ENCODE measurements around the gene MYLK2.
A peak's percentile ranks its signal among the peaks of the same experiment; 100 is the strongest.

MYLK2 gene

DNA sequence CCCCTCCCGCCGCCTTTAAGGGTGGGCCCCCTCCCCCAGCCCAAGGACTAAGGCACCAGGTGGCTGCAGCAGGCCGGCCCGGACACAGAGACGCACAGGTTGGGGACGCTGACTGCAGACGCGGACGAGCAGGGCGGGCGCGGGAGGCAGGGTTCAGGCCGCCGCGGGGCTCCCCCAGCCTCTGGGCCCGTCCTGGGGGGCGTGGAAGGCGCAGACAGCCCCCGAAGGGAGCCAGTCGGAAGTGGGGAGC, 41.9 kb downstream of the MYLK2 start:
- TF ChIP-seq CREB1 (IDR thresholded peaks at IDR 0.05; ENCODE audit: low read depth) (no peak), FOXM1 (IDR thresholded peaks at IDR 0.05; ENCODE audit: borderline replicate concordance, low read depth) (no peak), TCF12 (IDR thresholded peaks at IDR 0.05; ENCODE audit: low read depth) (no peak), RAD21 (IDR thresholded peaks at IDR 0.05; ENCODE audit: low read depth) (no peak), EP300 (IDR thresholded peaks at IDR 0.05; ENCODE audit: borderline replicate concordance) (no peak), ZBTB7A (IDR thresholded peaks at IDR 0.05; ENCODE audit: low read depth) (no peak), NFIC (IDR thresholded peaks at IDR 0.05) (no peak), TAF1 (IDR thresholded peaks at IDR 0.05; ENCODE audit: low read depth) (no peak), TEAD4 (IDR thresholded peaks at IDR 0.05) (no peak), CEBPB (IDR thresholded peaks at IDR 0.05) (no peak), EGR1 (IDR thresholded peaks at IDR 0.05) (no peak), YY1 (IDR thresholded peaks at IDR 0.05; ENCODE audit: low read depth) (no peak)
- TF ChIP-seq, protein P1, sequence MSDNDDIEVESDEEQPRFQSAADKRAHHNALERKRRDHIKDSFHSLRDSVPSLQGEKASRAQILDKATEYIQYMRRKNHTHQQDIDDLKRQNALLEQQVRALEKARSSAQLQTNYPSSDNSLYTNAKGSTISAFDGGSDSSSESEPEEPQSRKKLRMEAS (IDR thresholded peaks at IDR 0.05) = no peak
- TF ChIP-seq, protein P2, sequence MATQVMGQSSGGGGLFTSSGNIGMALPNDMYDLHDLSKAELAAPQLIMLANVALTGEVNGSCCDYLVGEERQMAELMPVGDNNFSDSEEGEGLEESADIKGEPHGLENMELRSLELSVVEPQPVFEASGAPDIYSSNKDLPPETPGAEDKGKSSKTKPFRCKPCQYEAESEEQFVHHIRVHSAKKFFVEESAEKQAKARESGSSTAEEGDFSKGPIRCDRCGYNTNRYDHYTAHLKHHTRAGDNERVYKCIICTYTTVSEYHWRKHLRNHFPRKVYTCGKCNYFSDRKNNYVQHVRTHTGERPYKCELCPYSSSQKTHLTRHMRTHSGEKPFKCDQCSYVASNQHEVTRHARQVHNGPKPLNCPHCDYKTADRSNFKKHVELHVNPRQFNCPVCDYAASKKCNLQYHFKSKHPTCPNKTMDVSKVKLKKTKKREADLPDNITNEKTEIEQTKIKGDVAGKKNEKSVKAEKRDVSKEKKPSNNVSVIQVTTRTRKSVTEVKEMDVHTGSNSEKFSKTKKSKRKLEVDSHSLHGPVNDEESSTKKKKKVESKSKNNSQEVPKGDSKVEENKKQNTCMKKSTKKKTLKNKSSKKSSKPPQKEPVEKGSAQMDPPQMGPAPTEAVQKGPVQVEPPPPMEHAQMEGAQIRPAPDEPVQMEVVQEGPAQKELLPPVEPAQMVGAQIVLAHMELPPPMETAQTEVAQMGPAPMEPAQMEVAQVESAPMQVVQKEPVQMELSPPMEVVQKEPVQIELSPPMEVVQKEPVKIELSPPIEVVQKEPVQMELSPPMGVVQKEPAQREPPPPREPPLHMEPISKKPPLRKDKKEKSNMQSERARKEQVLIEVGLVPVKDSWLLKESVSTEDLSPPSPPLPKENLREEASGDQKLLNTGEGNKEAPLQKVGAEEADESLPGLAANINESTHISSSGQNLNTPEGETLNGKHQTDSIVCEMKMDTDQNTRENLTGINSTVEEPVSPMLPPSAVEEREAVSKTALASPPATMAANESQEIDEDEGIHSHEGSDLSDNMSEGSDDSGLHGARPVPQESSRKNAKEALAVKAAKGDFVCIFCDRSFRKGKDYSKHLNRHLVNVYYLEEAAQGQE (IDR thresholded peaks at IDR 0.05; ENCODE audit: low read depth) = no peak
- TF ChIP-seq, protein P3, sequence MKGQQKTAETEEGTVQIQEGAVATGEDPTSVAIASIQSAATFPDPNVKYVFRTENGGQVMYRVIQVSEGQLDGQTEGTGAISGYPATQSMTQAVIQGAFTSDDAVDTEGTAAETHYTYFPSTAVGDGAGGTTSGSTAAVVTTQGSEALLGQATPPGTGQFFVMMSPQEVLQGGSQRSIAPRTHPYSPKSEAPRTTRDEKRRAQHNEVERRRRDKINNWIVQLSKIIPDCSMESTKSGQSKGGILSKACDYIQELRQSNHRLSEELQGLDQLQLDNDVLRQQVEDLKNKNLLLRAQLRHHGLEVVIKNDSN (IDR thresholded peaks at IDR 0.05) = no peak

DNA sequence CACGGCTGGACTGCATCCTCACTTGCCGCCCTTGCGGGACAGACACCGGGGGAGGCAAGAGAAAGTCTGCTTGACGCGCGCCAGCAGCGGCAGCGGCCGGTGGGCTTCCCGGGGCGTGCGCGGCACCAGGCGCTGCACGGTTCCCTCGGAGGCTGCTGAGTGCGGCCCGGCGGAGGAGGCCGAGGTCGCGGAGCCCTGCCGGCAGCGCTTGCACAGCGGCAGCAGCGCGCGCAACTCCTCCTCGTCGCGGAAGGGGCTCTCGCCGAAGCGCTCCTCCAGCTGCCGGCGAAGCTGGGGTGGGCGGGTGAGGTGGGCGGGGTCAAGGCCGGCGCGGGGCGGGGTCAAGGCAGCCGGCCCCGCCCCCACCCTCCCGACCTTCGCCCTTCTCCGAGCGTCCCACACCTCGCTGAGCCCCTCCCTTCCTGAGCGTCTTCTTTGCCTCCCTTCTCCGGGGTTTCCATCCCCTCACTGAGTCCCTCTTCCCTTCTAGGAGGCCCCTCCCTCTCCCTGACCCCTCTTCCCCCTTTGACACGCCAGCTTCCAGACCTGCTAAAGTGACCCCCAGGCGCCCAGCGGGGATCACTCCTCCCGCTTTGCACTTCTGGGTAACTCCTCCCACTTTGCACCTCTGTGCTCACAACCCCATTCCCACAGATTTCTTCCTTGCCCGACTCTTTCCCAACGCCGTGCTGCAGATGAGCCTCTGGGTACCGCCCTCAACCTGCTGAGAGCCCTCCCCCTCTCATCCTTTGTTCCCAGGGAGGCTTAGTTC, 42.4 kb downstream of the MYLK2 start:
- TF ChIP-seq ZBTB7A (IDR thresholded peaks at IDR 0.05; ENCODE audit: low read depth) (no peak), TEAD4 (IDR thresholded peaks at IDR 0.05) (no peak), RAD21 (IDR thresholded peaks at IDR 0.05; ENCODE audit: low read depth) (no peak), TAF1 (IDR thresholded peaks at IDR 0.05; ENCODE audit: low read depth) (0 out of 2 replicates have a peak, but pooled peaks have one; percentile 10), TCF12 (IDR thresholded peaks at IDR 0.05; ENCODE audit: low read depth) (no peak)
- TF ChIP-seq, protein P1 (IDR thresholded peaks at IDR 0.05) = peak; percentile 63

DNA sequence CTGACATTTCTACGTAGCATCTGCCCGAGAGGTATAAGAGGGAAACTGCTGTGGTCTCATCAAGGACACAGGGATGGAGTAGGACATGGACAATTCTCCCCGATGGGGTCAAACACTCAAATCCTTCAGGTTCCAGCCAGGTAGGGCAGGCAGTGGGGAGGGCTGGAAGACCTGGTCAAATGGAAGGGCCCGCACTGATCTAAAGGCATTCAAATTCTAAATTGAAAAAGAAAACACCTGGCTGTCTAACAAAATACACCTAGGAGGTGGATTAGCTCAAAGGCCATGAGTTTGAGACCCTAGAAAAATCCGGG, 43.0 kb downstream of the MYLK2 start:
- TF ChIP-seq RAD21 (IDR thresholded peaks at IDR 0.05; ENCODE audit: low read depth) = no peak
- TF ChIP-seq, protein P2 (IDR thresholded peaks at IDR 0.05; ENCODE audit: low read depth) = no peak
- no peak for TF ChIP-seq CEBPB (IDR thresholded peaks at IDR 0.05)
- TF ChIP-seq CREB1 (IDR thresholded peaks at IDR 0.05; ENCODE audit: low read depth) = no peak
- no peak for TF ChIP-seq TAF1 (IDR thresholded peaks at IDR 0.05; ENCODE audit: low read depth)
- TF ChIP-seq ZBTB7A (IDR thresholded peaks at IDR 0.05; ENCODE audit: low read depth) = no peak
- TF ChIP-seq EGR1 (IDR thresholded peaks at IDR 0.05) = no peak

DNA sequence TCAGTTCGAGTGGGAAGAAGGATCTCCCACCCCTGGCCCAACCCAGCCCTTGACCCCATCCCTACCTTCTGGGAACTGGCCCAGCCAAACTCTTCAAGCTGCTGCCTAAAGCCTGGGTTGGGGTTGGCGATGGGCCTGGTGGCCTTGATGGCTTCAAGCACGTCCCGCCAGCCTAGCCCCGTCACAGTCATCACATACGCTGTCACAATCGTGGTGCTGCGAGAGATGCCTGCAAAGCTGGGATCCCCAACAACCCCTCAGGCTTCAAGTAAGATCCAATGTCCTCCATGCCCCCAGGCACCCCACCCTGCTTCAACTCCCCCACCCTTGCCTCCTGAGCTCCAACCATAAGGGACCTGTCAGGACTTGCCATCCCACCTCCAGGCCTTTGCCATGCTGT, 43.4 kb downstream of the MYLK2 start:
- TF ChIP-seq TEAD4 (IDR thresholded peaks at IDR 0.05) = no peak
- no peak for TF ChIP-seq ZBTB7A (IDR thresholded peaks at IDR 0.05; ENCODE audit: low read depth)
- TF ChIP-seq EGR1 (IDR thresholded peaks at IDR 0.05) = no peak
- TF ChIP-seq CREB1 (IDR thresholded peaks at IDR 0.05; ENCODE audit: low read depth) = no peak
- TF ChIP-seq CEBPB (IDR thresholded peaks at IDR 0.05) = no peak
- TF ChIP-seq, protein P2 (IDR thresholded peaks at IDR 0.05; ENCODE audit: low read depth) = no peak
- no peak for TF ChIP-seq FOXM1 (IDR thresholded peaks at IDR 0.05; ENCODE audit: borderline replicate concordance, low read depth)
- no peak for TF ChIP-seq NFIC (IDR thresholded peaks at IDR 0.05)
- no peak for TF ChIP-seq YY1 (IDR thresholded peaks at IDR 0.05; ENCODE audit: low read depth)
- no peak for TF ChIP-seq TAF1 (IDR thresholded peaks at IDR 0.05; ENCODE audit: low read depth)
- TF ChIP-seq RAD21 (IDR thresholded peaks at IDR 0.05; ENCODE audit: low read depth) = no peak
- TF ChIP-seq EP300 (IDR thresholded peaks at IDR 0.05; ENCODE audit: borderline replicate concordance) = no peak
- TF ChIP-seq, protein P3 (IDR thresholded peaks at IDR 0.05) = no peak
- no peak for TF ChIP-seq TCF12 (IDR thresholded peaks at IDR 0.05; ENCODE audit: low read depth)
- TF ChIP-seq, protein P1 (IDR thresholded peaks at IDR 0.05) = no peak

Data from Ishikawa (cell line).